Activated gamma-delta T cell (primary cell): ENCODE data around the gene KRT38.

Source experiments
- DNase-seq: peaks from one replicate; lab custom pipeline; 2025; lab: John Stamatoyannopoulos, UW
- total RNA-seq, 2 donors: gene quantifications; one replicate each; lab custom pipeline; 2026; lab: John Stamatoyannopoulos, UW

The KRT38 gene
- total RNA-seq, result 0 reads per million in 2 donors

DNA sequence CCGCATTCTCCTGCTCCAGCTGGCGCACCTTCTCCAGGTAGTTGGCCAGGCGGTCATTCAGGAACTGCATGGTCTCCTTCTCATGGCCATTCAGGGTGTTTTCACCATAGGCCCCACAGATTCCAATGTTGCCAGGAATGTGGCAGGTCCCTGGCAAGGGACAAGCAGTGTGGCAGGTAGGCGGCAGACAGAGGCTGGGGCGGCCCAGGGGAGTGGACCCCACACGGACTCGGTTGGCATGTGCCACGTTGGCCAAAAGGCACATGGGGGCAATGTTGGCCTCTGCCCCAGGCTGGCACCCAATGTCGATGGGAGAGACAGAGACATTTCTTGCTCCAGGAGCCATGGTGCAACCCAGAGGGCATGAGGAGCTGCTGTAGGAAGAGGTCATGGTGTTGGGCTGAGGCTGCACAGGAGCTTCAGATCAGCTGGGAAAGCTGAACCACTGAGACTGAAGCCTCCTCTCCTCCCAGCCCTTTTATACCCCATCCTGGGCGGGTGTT lies at the start of gene KRT38:
Gene KRT38, minus strand, starts transcription at position 453 of the 503 bp plus-strand sequence. Its CDS starts 62 bp downstream, at position 391.
- DNase-seq, result no peak

DNA sequence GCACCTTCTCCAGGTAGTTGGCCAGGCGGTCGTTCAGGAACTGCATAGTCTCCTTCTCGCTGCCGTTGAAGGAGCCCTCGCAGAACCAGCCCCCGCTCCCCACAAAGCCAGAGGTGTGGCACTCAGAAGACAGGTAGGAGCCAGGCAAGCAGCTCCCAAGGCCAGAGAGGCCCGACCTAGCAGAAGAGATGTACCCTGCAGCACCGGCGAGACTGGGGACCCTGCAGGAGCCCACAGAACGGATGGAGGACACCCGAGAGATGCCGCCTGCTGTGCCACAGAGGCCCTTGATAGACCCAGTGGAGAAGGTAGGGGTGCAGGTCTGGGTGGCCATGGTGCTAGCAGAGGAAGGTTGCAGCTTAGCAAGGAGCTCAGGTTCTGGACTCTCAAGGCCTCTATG lies 48.7 kb upstream of the KRT38 start, which contains the start of gene KRT36:
Gene KRT36, minus strand, starts transcription at position 380 of the 400 bp plus-strand sequence. Its CDS starts 46 bp downstream, at position 334.
- no peak for DNase-seq

DNA sequence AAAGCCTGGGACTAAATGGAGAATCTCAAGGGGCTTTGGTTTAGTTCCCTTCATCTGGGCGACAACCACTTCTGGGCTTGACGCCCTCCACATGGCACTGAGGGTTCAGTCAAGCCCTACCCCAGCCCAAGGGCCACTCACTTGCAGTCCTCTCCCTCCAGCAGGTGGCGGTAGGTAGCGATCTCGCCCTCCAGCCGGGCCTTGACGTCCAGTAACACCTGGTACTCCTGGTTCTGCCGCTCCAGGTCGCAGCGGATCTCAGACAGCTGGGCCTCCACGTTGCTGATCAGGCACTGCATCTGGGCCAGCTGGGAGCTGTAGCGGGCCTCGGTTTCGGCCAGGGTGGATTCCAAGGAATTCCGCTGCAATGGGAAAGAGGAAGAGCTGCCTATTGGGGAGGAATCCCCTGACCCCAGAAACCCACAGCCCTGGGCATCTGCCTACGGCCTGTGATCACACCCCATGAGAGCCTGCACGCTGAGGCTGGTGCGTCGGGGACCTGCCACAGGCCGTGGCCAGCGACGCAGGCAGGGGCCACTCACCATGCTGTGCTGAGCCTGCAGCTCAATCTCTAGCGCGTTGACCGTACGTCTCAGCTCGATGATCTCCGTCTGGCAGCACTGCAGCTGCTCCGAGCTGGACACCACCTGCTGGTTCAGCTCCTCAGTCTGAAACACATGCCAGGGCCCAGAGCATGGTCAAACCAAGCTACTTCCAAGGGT lies 46.2 kb upstream of the KRT38 start:
- no peak for DNase-seq

DNA sequence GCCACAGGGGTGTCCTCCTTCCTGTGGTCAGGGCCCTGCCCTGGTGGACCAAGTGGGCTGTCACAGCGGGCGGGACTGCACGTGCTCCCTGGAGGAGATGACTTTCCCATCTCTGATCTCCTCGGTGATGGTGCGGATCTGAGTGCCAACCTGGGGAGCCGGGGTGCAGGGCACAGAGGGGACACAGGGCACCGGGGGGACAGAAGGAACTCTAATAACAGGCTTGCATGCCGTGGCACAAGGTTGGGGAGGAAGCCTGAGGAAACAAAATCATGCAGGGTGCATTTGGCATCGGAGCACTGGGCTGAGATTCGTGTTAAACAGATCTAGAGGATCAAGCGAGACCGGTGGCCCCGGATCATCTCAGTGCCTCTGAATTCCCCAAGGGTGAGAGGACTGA lies 45.5 kb upstream of the KRT38 start:
- no peak for DNase-seq

DNA sequence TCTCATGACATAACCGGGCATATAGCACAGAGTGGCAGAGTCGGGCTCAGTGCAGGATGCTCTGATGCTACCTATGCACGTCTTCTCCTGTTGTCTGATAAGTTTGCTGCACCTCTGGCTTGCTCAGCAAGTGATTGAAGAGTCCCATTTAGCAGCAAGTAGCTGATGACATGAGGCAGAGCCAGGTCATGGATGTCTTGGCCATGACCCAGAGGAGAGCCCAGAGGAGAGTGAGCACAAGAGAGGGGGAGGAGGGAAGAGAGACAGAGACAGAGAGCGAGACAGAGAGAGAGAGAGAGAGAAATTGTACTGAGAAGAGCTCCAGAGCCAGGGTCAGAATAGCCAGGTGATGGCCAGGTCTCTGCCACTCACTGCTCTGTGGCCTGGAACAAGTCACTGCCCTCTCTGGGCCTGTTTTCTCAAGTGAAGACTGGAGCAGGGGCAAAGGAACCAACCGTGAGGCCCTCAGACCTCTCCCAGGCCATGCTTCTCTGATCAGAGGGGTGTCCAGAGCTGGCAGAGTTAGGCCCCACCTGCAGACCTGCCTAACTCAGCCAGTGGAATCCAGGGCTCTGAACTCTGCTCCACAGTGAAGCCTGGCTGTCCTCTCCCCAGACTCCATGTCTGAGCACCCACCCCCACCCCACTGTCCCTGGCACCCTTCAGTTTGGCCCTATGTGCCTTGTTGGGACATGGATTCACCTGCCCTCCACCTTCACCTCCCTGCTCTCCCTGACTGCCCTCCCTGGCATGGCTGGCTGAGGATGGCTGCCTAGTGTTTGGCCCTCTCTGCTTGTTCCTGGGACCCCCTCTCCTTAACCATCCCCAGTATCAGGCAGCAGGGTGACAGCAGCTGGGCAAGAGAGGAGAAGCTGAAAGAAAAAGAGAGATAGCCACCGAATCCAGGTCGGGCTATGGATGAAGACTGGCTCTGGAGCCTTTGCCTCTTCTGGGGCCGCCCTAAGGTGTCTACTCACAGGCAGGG lies 44.4 kb upstream of the KRT38 start:
- DNase-seq, result no peak

DNA sequence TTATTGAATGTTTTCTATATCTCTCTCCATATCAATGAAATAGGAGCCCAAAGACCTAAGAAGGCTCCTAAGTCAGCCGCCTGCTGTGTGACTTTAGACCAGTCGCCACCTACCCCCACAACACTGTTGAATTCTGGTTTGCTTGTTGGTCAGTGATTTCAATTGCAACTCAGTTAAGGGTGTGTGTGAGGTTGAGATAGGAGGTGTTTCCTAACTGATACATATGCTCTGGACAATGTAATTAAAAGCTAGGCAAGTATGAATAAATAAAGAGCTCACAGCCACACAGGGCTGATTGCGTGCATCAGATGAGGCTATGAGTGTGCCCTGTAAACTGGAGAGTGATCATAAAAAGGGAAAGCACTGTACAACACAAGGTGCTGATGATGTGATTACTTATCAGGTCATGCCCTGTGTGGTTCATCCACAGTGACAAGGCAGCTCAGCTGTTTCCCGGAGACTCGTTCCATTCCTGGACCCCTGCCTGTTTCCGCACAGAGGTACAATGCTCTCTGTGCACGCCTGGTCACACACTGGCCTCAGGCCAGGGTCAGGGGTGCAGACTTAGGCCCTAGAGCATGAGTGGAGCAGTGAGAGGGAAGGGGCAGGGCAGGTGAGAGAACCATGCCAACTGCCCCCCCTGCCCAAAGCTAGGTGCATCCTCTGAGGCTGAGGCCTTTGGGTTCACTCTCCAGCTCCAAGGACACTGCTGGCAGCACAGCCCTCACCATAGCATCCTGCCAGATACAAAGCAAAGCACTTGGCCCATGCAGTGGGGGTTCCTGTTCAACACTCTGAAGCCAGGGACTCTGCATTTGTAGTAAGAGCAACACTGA lies 43.4 kb upstream of the KRT38 start:
- no peak for DNase-seq

DNA sequence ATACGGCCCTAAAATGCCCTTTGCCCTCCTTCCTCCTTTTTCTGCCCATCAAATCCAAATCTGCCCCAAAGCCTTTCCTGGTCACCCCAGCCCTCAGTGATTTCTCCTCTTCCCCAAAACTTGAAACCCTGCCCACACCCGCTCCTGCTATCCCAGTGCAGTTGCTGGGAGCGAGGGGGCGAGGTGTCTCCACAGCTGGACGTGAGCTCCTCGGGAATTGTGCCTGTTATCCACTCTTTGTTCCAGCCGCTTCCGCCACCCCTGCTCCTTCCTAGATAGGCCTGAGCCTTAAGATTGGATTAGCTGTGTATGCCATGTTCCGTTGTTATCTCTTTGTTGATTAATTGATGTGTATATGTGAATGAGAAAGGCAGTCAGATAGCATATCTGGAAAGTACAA lies 42.7 kb upstream of the KRT38 start:
- no peak for DNase-seq

DNA sequence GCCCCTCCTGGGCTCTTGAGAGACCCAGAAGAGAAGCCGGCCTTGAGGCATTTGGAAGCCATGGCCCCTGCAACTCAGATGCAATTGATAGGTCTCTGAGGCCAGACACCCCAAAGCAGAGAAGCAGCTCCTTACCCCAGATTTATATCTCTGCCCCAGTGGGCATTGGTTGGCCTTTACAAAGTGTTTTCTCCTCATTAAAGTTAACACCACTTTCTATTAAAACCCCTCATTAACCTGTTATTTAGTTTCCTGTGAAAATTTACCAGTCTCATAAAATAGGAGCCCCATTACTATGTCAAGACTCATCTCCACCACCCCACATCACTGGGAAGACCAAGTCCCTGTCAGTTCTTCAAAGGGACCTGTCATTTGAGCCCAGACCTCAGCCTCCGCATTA lies 40.3 kb upstream of the KRT38 start, which contains the start of gene KRT35:
Gene KRT35, minus strand, starts transcription at position 116 of the 400 bp plus-strand sequence. Its CDS starts 54 bp downstream, at position 62.
- no peak for DNase-seq

DNA sequence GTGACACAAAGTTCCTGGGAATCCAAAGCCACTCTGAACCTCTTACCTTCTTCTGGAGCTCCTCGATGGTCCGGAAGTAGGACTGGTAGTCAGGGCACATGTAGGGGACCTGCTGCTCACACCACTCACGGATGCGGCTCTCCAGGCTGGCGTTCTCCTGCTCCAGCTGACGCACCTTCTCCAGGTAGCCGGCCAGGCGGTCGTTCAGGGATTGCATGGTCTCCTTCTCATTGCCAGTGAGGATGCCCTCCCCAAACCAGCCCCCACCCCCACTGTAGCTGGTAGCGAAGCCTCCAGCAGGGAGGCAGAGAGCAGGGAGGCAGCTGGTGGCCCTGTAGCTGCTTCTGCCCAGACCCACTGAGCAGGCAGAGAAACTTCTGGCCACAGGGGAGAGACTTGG lies 39.8 kb upstream of the KRT38 start:
- no peak for DNase-seq

DNA sequence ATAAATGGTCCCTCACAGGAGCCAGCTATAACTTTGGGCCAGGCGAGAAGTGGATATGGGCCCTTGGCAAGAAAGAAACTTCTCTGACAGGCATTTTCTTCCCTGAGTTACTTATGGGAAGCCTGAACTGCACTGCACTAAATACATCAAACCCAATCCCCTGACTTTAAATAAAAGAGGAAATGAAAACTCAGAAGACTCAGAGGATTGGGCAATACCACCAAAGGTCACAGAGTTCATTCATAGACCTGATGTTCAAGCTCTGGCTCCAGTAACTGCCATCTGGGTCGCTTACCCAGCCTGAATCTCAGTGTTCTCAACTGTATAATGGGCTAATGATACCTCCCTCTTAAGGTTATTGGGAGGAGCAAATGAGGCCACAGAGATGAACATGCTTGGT lies 39.4 kb upstream of the KRT38 start:
- DNase-seq, result no peak

DNA sequence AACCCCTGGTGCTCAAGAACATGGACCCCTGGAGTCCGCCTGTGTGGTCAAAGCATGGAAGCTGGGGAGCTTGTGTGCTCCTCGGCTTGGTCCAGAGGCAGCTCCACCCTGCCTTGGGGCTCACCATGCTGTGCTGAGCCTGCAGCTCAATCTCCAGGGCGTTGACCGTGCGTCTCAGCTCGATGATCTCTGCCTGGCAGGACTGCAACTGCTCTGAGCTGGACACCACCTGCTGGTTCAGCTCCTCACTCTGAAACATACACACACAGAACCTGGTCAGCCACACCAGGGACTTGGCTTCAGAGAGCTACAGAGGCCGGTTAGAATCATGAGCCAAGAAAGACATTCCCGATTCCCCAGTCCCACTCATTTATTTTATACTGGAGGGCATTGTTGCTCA lies 37.5 kb upstream of the KRT38 start:
- no peak for DNase-seq

DNA sequence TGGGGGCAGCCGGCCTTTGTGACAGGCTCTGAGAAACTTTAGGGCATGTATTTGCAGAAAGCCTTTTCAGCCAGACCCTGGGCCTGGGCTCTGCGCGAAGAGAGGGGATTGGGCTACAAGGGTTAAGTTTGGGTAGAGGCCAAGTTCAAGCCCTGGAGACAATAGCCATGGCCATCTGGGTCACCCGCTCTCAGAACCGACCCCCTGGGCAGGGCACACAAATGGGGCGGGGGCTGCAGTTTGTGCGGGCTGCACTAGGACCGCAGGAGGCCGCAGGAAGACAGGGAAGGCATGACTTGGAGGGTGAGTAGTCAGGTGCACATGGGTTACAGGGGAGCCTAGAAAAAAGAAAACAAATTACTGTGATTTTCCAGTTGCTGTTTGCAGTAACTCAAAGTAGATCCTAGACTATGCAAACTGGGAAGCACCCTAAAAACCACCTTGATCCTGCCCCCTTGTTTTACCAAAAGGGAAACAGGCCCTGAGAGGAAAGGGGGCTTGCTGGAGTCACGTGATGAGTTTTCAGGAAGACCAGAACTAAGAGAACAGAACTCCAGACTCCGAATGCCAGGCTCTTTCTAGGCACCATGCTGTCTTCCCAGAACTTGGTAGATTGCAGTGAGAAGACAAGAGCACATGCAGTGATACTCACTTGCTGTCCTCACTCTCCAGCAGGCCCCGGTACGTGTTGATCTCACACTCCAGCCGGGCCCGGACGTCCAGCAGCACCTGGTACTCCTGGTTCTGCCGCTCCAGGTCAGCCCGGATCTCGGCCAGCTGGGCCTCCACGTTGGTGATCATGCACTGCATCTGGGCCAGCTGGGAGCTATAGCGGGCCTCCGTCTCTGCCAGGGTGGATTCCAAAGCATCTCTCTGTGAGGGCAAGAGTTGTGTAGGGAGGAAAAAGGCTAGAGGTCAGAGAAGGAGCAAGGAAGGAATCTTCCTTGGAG lies 36.4 kb upstream of the KRT38 start:
- DNase-seq, result no peak

DNA sequence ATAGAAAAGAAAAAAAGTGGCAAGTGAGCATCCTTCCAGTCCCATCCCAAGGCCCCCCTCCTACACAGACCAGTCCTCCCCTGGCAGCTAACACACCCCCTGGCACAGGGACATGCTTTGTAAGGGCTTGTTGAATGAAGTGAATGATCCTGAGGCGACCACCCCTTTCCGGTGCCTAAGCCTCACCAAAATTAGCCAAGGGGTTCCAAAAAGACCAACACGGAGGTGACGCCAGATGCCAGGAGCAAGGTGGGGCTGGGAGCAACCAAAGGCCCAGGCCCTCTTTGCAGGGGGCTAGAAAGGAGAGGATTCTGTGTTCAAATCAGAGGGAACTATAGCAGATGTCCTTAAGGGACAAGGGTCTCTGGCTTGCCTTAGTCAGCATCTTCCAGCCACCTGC lies 34.6 kb upstream of the KRT38 start:
- no peak for DNase-seq

DNA sequence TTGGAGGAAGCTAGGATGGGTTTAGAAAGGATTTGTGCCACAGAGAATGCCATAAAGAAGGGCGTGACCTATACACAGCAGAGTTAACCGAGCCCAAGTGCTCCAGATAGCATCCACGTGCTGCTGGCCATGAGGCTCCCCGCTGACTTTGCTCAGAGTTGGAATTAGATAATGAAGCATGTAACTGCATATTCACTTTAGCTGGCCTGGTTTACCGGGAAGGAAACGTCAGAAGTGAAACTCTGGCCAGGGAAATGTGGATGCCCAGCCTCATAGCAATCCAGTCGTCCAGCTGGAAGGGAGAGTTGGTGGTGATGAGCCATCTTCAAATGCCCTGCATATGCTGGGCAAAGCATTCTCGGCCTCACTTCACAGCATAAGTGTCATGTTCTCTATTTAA lies 34.1 kb upstream of the KRT38 start:
- DNase-seq, result no peak

DNA sequence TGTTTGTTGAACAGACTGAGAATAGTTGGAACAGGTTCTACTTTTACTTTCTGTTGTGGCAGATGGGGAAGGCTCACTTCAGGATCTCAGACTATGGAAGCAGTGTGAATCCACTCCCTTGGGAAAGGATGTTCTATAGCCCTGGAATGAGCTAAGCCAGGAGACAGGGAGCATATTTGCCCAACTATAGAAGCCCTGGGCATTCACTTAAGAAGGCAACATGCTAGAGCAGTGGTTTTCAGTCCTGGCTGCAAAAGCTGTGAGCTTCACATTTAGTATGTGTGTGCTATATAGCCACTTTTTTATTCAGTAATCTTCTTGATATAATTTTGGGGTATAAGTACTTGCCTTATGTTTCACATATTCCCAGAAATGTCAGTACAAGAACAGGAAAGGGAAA lies 27.6 kb upstream of the KRT38 start:
- DNase-seq, result no peak

DNA sequence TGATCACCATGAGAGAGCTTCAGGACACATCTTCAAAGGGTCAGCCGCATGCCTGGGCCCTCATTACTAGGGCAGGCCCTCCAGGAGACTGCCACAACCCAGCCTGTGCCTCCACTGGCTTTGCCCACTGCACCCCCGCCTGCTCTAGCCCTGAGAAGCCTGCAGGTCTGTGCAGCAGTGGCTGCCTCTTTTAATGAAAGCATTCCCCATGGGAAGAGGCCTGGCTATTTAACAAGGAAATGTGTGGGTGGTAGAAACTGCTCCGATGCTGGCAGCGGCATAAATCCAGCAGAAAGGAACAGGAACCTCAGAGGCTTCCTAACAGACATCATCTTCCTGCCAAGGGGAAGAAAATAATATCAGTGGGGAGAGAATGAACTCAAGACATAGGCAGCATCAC lies 26.8 kb upstream of the KRT38 start:
- DNase-seq, result no peak

DNA sequence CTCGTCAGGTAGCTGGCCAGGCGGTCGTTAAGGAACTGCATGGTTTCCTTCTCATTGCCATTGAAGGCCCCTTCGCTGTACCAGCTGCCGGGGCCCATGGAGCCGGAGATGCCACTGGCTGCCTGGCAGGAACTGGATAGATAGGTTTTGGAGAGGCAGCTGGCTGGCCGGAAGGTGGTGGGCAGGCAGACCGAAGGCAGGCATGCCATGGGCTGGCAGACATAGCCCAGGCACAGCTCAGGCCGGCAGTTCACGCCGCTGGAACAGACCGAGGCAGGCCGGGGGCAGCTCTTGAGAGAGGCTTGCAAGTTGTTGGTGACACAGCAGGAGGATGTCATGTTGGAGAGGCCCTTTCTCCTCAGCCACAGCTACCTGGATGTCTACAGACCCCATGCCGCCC lies 26.2 kb upstream of the KRT38 start, which contains the start of gene KRT32:
Gene KRT32, minus strand, starts transcription at position 399 of the 400 bp plus-strand sequence. Its CDS starts 61 bp downstream, at position 338.
- DNase-seq, result no peak

DNA sequence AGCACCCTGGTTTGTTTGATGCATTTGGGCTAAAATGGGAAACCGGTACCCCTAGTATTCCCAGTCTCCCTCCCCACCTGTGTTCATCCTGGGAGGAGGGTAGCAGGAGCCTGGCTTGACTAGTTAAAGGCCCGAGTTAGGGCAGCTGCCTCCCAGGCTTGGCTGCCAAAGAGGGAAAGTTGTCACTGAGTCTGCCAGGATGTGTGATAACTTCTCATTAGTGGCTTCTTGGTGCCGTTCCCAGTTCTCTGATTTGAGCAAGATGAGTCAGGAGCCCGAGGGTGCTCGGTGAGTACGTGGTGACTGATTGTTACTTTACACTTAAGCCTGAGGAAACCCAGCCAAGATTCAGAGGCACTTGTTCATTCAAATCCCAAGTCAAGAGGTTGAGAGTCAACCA lies 23.9 kb upstream of the KRT38 start:
- no peak for DNase-seq

DNA sequence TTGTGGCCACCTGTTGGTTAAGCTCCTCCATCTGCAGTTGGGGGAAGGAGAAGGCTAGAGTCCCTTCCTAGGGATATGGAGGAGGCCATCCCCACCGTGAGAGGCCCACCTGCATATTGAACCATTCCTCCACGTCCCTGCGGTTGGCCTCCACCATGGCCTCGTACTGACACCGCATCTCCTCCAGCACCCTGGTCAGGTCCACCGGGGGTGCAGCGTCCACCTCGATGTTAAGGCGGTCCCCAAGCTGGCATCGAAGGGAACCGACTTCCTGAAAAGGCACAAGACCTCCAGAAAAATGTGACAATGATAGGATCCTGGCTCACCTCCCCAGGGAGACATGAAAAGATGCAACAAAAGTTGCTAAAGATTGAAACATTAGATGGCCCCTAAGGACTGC lies 23.4 kb upstream of the KRT38 start:
- DNase-seq, result no peak

DNA sequence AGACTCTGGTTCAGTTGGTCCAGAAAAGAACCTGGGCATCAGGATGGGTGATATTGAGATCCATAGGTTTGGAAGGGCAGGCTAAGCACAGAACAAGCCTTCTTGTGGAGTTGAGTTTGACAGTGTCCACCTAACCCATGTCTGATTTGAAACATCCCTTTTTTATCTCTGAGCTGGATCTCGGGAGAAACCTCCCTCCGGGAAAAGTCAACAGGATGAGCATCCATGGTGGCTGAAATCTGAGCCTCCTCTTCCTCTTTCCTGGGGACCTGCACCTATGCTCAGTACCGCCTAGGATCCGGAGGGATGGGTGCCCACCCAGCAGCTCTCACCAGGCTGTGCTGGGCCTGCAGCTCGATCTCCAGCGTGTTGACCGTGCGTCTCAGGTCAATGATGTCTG lies 23.0 kb upstream of the KRT38 start:
- DNase-seq, result no peak
